Measurements from ENCODE around the gene P3H1. TPM values are rescaled to one million over a fixed set of nuclear protein-coding genes. Genes with fewer than 3 reads are reported as not detected.

Gene P3H1
- total and polyA plus RNA-seq, 2 of the 13 experiments (the other 11 are each of a cell fraction or from before 2014, with no cell fraction given): 64.6 to 120 TPM

GRCh38 chr1:42739753-42740700 lies 26.8 kb downstream of the P3H1 start, which contains the start of gene CLDN19 (continued):
- peak; percentile 72; the same call in 1 of the 2 replicates for TF ChIP-seq NR1H2 (CRISPR knock-in tag; IDR thresholded peaks at IDR 0.05; ENCODE audit: borderline replicate concordance, low read depth)
- TF ChIP-seq ZNF180 (CRISPR knock-in tag; IDR thresholded peaks at IDR 0.05; ENCODE audit: borderline replicate concordance, low read depth): no peak
- no peak for TF ChIP-seq STAG1 (CRISPR knock-in tag; IDR thresholded peaks at IDR 0.05)
- no peak for TF ChIP-seq ZNF382 (CRISPR knock-in tag; IDR thresholded peaks at IDR 0.05; ENCODE audit: borderline replicate concordance)
- TF ChIP-seq REXO4 (CRISPR knock-in tag; IDR thresholded peaks at IDR 0.05; ENCODE audit: borderline replicate concordance): no peak
- no peak for TF ChIP-seq LRRFIP1 (CRISPR knock-in tag; conservative IDR thresholded peaks at IDR 0.05)
- TF ChIP-seq ZNF558 (CRISPR knock-in tag; IDR thresholded peaks at IDR 0.05; ENCODE audit: borderline replicate concordance): no peak
- TF ChIP-seq ZBTB10 (CRISPR knock-in tag; IDR thresholded peaks at IDR 0.05; ENCODE audit: borderline replicate concordance): 0 out of 2 replicates have a peak, but pooled peaks have one; percentile 7
- no peak for TF ChIP-seq NFAT5 (CRISPR knock-in tag; IDR thresholded peaks at IDR 0.05)
- no peak for TF ChIP-seq FOXO4 (CRISPR knock-in tag; conservative IDR thresholded peaks at IDR 0.05)
- no peak for TF ChIP-seq IRF1 (CRISPR knock-in tag; IDR thresholded peaks at IDR 0.05; ENCODE audit: low read depth)
- TF ChIP-seq CCAR2 (optimal IDR thresholded peaks at IDR 0.05; ENCODE audit: low read depth, low read length): no peak
- peak; percentile 49; the same call in 1 of the 2 replicates for TF ChIP-seq SALL2 (CRISPR knock-in tag; IDR thresholded peaks at IDR 0.05)

Data from HepG2 (cell line).